A673 (cell line): Measurements from ENCODE around the gene RASA3.

ENCODE experiments used
- CTCF ChIP-seq: fragments of 300-800, 200-600 bp; sonication (generic); conservative IDR thresholded peaks from 2 replicates; pipeline ENCODE4 v1.5.1; 2017; ENCODE audit warnings: low read depth, mild to moderate bottlenecking, antibody characterized with exemption, low read length, moderate library complexity, mixed read lengths
- EZH2 ChIP-seq: fragments of 200-600 bp; sonication (generic); IDR thresholded peaks from 2 replicates; pipeline ENCODE4 v1.6.1; 2017; ENCODE audit warnings: borderline replicate concordance, low read depth, mild to moderate bottlenecking, mixed read lengths, antibody characterized with exemption, low read length; ENCODE audit not compliant: poor library complexity, severe bottlenecking

- TF ChIP-seq CTCF (no peak), EZH2 (no peak)
Measured at GRCh38 chr13:114047358-114047881, 85.0 kb downstream of the RASA3 start.
